Measurements from ENCODE around the gene FARP1.

The FARP1 gene

DNA sequence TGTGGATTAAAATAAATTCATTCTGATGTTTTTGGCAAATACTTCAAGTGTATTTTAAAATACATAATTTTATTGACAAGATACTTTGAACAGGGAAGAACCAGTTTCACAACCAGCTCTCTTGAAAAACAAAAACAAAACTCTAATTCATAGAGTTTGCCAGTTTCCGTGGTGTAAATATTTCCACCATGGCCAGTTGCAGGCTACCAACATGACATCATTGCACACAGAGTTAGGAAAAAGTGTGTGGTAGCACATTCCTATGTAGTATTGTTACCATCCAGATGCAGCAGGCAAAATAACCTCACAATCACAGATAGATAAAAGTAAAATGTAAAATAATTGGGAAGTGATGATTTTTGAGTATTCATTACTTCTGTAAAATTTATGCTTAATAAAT, 41.9 kb downstream of the FARP1 start:
- H3K9ac ChIP-seq (ENCODE audit: insufficient read length), result no peak overlapping the region
- no peak overlapping the region for H3K27ac ChIP-seq
- no peaks in the 10 kb centered on the region for H3K9me3 ChIP-seq (ENCODE audit: low read depth, low read length)
- TF ChIP-seq FOXP2 (optimal IDR thresholded peaks at IDR 0.05; ENCODE audit: control extremely low read depth, extremely low read length, insufficient read depth), result no peak
- no peak for TF ChIP-seq POLR2AphosphoS5 (IDR thresholded peaks at IDR 0.05; ENCODE audit: borderline replicate concordance, low read depth, low read length)
- no peak for TF ChIP-seq EZH2 (IDR thresholded peaks at IDR 0.05)
- no peak for DNase-seq (ENCODE audit: low read depth, low spot score)
- H3K36me3 ChIP-seq (ENCODE audit: insufficient read depth, low read length), result no peaks in the 10 kb centered on the region
- no peak overlapping the region for H3K4me3 ChIP-seq

DNA sequence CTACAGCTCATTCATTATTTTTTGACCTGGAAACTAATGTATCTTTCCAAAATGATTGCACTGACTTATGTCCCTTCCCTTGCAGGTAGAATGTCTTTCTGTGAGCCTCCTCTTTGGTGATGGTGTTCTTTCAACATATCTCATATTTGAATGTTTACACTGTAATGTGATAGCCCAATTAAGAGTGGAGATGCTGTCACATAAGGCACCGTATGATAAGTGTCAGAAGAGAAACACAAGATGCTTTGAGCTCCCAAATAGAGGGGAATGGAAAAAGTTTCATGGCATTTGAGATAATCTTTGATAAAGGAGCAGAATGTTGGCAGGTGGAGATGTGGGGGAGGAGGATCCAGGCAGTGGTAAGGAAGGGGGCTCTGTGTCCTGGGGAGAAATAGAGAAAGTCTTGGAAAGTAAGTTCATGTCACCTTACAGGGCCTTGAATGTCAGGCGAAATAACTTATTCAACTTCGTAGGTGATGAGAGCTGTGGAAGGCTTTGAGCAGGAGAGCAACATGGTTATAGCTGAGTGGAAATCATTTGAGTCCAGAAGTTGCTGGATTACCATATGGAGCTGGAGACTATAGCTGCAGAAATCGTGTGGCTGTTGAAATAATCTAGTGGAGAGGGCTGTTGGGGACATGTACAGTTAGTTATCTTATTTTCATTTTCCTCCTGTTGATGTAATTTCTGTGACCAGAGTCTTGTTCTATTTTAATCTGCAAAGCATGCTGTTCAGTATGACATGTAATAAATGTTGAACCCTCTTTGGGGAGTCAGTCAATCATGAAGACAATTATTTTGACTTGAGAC, 44.5 kb downstream of the FARP1 start:
- Histone ChIP-seq H3K36me3 (ENCODE audit: insufficient read depth, low read length) (no peaks in the 10 kb centered on the region), H3K9me3 (ENCODE audit: low read depth, low read length) (no peaks in the 10 kb centered on the region), H3K27ac (0 out of 2 replicates have a peak overlapping the region, but pooled peaks have one; percentile 48), H3K9ac (ENCODE audit: insufficient read length) (no peak overlapping the region), H3K4me3 (no peak overlapping the region)
- TF ChIP-seq FOXP2 (optimal IDR thresholded peaks at IDR 0.05; ENCODE audit: control extremely low read depth, extremely low read length, insufficient read depth), result no peak
- no peak for DNase-seq (ENCODE audit: low read depth, low spot score)

DNA sequence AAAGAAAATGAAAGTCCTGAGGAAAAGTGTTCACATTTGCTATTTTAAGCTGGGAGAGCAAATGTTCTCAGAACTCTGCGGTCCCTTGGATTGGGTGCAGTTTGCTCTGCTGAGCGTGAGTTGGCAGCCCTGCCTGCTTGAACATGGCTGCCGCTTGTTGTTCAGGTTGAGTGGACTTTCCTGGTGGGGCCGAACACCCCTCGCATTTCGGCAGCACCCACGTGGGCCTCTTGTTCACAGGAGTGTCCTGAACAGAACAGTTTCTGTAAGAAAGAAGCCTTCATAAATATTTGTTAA, 45.0 kb downstream of the FARP1 start:
- Histone ChIP-seq H3K9me3 (ENCODE audit: low read depth, low read length) (no peaks in the 10 kb centered on the region), H3K27ac (0 out of 2 replicates have a peak overlapping the region, but pooled peaks have one; percentile 48), H3K9ac (ENCODE audit: insufficient read length) (no peak overlapping the region), H3K36me3 (ENCODE audit: insufficient read depth, low read length) (no peaks in the 10 kb centered on the region), H3K4me3 (no peak overlapping the region)
- DNase-seq (ENCODE audit: low read depth, low spot score), result no peak
- TF ChIP-seq EZH2 (IDR thresholded peaks at IDR 0.05), result no peak
- TF ChIP-seq FOXP2 (optimal IDR thresholded peaks at IDR 0.05; ENCODE audit: control extremely low read depth, extremely low read length, insufficient read depth), result no peak
- no peak for TF ChIP-seq POLR2AphosphoS5 (IDR thresholded peaks at IDR 0.05; ENCODE audit: borderline replicate concordance, low read depth, low read length)

DNA sequence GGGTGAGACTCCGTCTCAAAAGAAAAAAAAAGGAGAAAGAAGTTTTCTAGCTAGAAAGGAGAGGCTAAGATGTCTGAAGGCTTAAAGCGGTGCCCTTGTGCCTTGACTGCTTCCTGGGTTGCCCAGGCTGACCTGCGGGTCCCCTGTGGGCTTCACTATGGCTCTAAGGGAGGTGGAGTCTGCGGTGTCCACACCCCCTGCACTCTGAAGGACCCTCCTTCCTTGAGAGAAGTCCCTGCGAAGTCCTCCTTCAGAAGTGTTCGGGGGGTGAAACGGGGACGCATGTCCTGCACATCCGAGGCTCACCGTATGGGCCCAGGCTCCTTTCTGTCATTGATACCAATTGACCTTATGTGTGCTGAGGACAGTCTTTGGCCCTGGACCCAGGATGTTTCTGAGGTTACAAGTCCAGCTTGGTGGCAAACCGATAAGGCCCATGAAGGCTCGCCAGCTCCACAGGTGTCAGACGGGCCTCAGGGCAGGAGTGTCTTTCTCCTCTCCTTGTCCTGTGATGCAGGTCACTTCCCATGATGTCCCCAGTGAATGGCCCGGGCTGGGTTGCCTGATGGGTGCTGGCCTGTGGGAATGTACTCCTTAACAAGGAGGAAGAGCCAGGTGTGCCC, 45.8 kb downstream of the FARP1 start:
- TF ChIP-seq POLR2AphosphoS5 (IDR thresholded peaks at IDR 0.05; ENCODE audit: borderline replicate concordance, low read depth, low read length) (no peak), EZH2 (IDR thresholded peaks at IDR 0.05) (no peak), FOXP2 (optimal IDR thresholded peaks at IDR 0.05; ENCODE audit: control extremely low read depth, extremely low read length, insufficient read depth) (no peak)
- H3K4me3 ChIP-seq, result no peak overlapping the region
- H3K36me3 ChIP-seq (ENCODE audit: insufficient read depth, low read length), result no peaks in the 10 kb centered on the region
- no peak overlapping the region for H3K9ac ChIP-seq (ENCODE audit: insufficient read length)
- H3K9me3 ChIP-seq (ENCODE audit: low read depth, low read length), result no peaks in the 10 kb centered on the region
- no peak overlapping the region for H3K27ac ChIP-seq
- no peak for DNase-seq (ENCODE audit: low read depth, low spot score)

DNA sequence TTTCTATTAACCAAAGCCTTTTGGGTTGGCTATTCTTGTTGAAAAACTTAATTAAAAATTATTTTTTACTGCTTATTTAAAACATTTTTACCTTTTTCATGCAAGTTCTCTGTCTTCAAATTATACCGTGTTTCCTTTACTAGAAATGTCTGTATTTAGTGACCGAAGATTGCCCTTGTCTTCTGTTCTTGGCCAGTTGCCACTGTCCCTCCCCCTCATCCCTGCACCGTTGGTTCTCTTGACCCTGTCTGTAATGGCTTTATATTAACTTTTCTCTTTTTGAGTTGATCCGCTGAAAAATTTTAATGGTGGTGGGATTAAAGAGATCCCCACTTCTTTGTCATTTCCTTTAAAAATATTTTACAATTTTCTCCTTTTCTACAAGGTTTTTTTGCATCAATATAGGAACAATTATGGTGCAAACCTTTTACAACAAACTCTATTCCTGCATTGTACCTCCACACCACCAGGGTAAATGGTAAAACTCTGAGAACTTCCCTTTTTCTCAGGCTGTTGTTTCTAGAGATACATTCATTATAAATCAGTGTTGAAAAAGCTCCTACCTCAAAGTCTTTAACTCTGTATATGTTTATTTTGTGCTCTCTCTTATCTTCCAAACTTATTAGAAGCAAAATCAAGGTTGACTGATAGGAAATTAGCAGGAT, 47.1 kb downstream of the FARP1 start:
- no peak for TF ChIP-seq POLR2AphosphoS5 (IDR thresholded peaks at IDR 0.05; ENCODE audit: borderline replicate concordance, low read depth, low read length)
- no peak for TF ChIP-seq FOXP2 (optimal IDR thresholded peaks at IDR 0.05; ENCODE audit: control extremely low read depth, extremely low read length, insufficient read depth)
- no peak for TF ChIP-seq EZH2 (IDR thresholded peaks at IDR 0.05)

DNA sequence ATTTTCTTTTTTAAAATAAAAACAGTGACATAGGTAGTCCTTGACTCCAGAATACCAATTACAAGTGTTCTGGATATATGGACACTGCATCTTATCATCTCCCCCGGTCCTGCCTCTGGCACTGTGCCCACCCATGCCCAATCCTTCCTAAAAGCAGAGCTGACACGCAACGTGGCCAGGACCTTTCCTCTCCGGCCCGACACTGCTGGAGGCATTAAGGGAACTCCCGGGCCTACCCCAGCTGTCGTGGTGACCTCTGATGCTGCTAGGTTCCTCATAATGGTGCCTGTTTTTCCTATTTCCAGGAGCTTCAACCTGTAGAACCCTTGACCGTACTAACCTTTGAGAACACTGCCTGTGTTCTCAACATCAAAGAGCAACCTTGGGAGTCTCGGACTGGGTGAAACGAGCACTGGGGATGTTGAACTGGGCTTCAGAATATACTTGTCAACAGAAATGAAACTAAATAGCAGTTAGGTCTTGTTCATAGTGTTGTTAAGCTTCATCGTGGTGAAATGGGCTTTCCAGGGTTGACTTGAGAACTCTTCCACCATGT, 48.1 kb downstream of the FARP1 start:
- no peak overlapping the region for H3K4me3 ChIP-seq
- no peak overlapping the region for H3K27ac ChIP-seq
- H3K9me3 ChIP-seq (ENCODE audit: low read depth, low read length), result no peaks in the 10 kb centered on the region
- H3K9ac ChIP-seq (ENCODE audit: insufficient read length), result no peak overlapping the region
- TF ChIP-seq POLR2AphosphoS5 (IDR thresholded peaks at IDR 0.05; ENCODE audit: borderline replicate concordance, low read depth, low read length) (no peak), EZH2 (IDR thresholded peaks at IDR 0.05) (no peak), FOXP2 (optimal IDR thresholded peaks at IDR 0.05; ENCODE audit: control extremely low read depth, extremely low read length, insufficient read depth) (no peak)
- DNase-seq (ENCODE audit: low read depth, low spot score), result no peak
- H3K36me3 ChIP-seq (ENCODE audit: insufficient read depth, low read length), result no peaks in the 10 kb centered on the region

More for the DNA sequence above, 47.1 kb downstream of the FARP1 start:
- Histone ChIP-seq H3K36me3 (ENCODE audit: insufficient read depth, low read length) (no peaks in the 10 kb centered on the region), H3K4me3 (no peak overlapping the region), H3K27ac (peak overlapping the region; percentile 12; the same call in 1 of the 2 replicates), H3K9me3 (ENCODE audit: low read depth, low read length) (no peaks in the 10 kb centered on the region), H3K9ac (ENCODE audit: insufficient read length) (no peak overlapping the region)
- DNase-seq (ENCODE audit: low read depth, low spot score), result no peak

DNA sequence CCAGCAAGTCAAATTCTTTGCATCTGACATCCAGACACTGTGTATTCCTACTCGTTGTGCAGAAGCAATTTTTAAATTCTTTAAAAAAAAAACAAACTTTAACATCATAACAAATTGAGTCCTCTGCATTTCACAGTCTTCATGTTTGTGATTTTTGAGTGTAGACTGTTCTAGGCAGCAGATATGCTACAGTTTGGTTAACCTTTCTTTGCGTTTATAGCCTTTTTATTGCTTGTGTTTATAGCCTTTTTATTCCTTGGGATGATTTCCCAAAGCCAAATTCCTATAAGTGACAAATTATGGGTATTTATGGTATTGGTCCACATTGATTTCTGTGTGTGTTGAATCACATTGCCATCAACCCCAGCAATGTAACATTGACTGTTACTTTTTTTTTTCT, 49.1 kb downstream of the FARP1 start:
- DNase-seq (ENCODE audit: low read depth, low spot score), result no peak
- TF ChIP-seq POLR2AphosphoS5 (IDR thresholded peaks at IDR 0.05; ENCODE audit: borderline replicate concordance, low read depth, low read length), result no peak
- no peak for TF ChIP-seq EZH2 (IDR thresholded peaks at IDR 0.05)
- no peak for TF ChIP-seq FOXP2 (optimal IDR thresholded peaks at IDR 0.05; ENCODE audit: control extremely low read depth, extremely low read length, insufficient read depth)
- Histone ChIP-seq H3K9ac (ENCODE audit: insufficient read length) (no peak overlapping the region), H3K9me3 (ENCODE audit: low read depth, low read length) (no peaks in the 10 kb centered on the region), H3K27ac (no peak overlapping the region), H3K36me3 (ENCODE audit: insufficient read depth, low read length) (no peaks in the 10 kb centered on the region), H3K4me3 (no peak overlapping the region)

DNA sequence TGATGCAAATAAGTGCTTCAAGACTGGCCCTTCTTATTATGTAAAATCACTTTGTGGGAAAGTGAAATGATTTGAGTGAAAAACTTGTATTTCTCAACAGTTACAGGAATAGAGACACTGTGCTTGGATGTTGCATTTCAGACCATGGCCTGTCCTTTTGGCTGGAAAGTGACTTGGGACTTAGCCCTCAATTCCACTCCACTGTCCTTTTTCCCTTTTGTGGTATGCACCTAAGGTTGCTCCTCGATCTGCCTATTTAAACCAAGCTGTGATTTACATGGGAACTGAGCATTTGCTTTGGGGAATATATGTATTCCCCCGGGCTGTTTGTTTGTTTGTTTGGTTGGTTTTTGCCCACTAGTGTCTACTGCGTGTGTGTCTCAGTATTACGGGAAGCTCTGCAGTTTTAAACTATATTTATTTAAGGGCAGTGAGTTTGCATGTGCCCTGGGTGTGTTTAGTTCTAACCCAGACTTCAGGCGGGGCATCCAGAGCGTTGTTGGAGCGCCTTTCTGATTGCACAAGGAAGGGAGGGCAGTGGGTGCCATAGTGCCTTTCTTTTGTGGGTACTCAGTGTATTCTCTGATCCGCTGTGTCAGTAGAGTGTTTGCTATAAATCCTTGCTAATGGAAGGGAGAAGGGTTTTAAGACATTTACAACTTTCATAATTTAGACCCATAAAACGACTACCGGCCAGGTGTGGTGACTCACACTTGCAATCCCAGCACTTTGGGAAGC, 52.3 kb downstream of the FARP1 start:
- H3K9ac ChIP-seq (ENCODE audit: insufficient read length), result no peak overlapping the region
- no peak for TF ChIP-seq POLR2AphosphoS5 (IDR thresholded peaks at IDR 0.05; ENCODE audit: borderline replicate concordance, low read depth, low read length)
- no peak for TF ChIP-seq FOXP2 (optimal IDR thresholded peaks at IDR 0.05; ENCODE audit: control extremely low read depth, extremely low read length, insufficient read depth)
- no peak for TF ChIP-seq EZH2 (IDR thresholded peaks at IDR 0.05)
- H3K4me3 ChIP-seq, result no peak overlapping the region
- H3K27ac ChIP-seq, result no peak overlapping the region
- H3K9me3 ChIP-seq (ENCODE audit: low read depth, low read length), result no peaks in the 10 kb centered on the region
- H3K36me3 ChIP-seq (ENCODE audit: insufficient read depth, low read length), result no peaks in the 10 kb centered on the region
- no peak for DNase-seq (ENCODE audit: low read depth, low spot score)

Measured in SK-N-MC (cell line).